IMR-90 (cell line): ENCODE measurements around the gene COX10. TPM values are rescaled to one million over a fixed set of nuclear protein-coding genes. Genes with fewer than 3 reads are reported as not detected.

Experiments used
- ATAC-seq: fragments of 200-7000 bp; cut with Tn5 transposase; 2 replicates; pipeline ENCODE4 v1.9.1; 2020; ENCODE audit warnings: low read depth, mild to moderate bottlenecking, moderate library complexity
- BruUV-seq: library from RNA; stranded (reverse); fragments of 400-500 nt; replicated peaks from 2 replicates; lab custom pipeline; 2021; lab: Mats Ljungman, UMichigan
- CTCF ChIA-PET: fragments of 300-600 bp; formaldehyde crosslinking; extraction: SDS; loops from one replicate; lab custom pipeline; 2021; ENCODE audit warnings: antibody characterized with exemption; lab: Yijun Ruan, JAX
- POLR2A ChIA-PET: fragments of 300-600 bp; sonication (Branson Sonifier 250); formaldehyde crosslinking; loops from one replicate; lab custom pipeline; 2022; ENCODE audit warnings: antibody characterized with exemption; ENCODE audit not compliant: unreplicated experiment; lab: Charles Lee
- DNase-seq: peaks from one replicate; pipeline ENCODE4 v3.0.0; 2013
- H2AFZ ChIP-seq: replicated peaks from 2 replicates; pipeline ENCODE3; 2013; ENCODE audit warnings: low read length, mild to moderate bottlenecking; ENCODE audit not compliant: poor library complexity
- H2AK5ac ChIP-seq: 2 replicates; pipeline ENCODE4 v1.6.1; 2013; ENCODE audit warnings: low read depth, low read length, inconsistent platforms
- H2AK9ac ChIP-seq: replicated peaks from 2 replicates; pipeline ENCODE3; 2013; ENCODE audit warnings: mild to moderate bottlenecking, low read depth, low read length, moderate library complexity; ENCODE audit not compliant: poor library complexity
- H2BK120ac ChIP-seq: 2 replicates; pipeline ENCODE4 v1.6.1; 2013; ENCODE audit warnings: low read depth, low read length, inconsistent platforms
- H2BK15ac ChIP-seq: 3 replicates; pipeline ENCODE4 v1.6.1; 2013; ENCODE audit warnings: low read depth, low read length, inconsistent platforms
- H2BK20ac ChIP-seq: 2 replicates; pipeline ENCODE4 v1.6.1; 2013; ENCODE audit warnings: low read depth, mild to moderate bottlenecking, inconsistent platforms, low read length, moderate library complexity
- H2BK5ac ChIP-seq: 2 replicates; pipeline ENCODE4 v1.6.1; 2013; ENCODE audit warnings: mild to moderate bottlenecking, low read depth, low read length, inconsistent platforms; ENCODE audit not compliant: poor library complexity, severe bottlenecking
- H3K14ac ChIP-seq: replicated peaks from 2 replicates; pipeline ENCODE4 v1.6.1; 2013; ENCODE audit warnings: low read depth, low read length, inconsistent platforms
- H3K18ac ChIP-seq: 2 replicates; pipeline ENCODE4 v1.6.1; 2013; ENCODE audit warnings: low read depth, low read length, control low read depth
- H3K23ac ChIP-seq: 2 replicates; pipeline ENCODE4 v1.6.1; 2013; ENCODE audit warnings: low read depth, low read length, inconsistent platforms
- H3K27ac ChIP-seq: 2 replicates; pipeline ENCODE4 v1.5.1; 2013; ENCODE audit warnings: mild to moderate bottlenecking, control low read depth, low read length; ENCODE audit not compliant: insufficient read depth
- H3K27me3 ChIP-seq: 2 replicates; pipeline ENCODE4 v1.6.1; 2013; ENCODE audit warnings: low read length; ENCODE audit not compliant: control insufficient read depth, insufficient read depth
- H3K36me3 ChIP-seq: 2 replicates; pipeline ENCODE4 v1.6.1; 2013; ENCODE audit warnings: low read length, mixed read lengths; ENCODE audit not compliant: control insufficient read depth, insufficient read depth
- H3K4ac ChIP-seq: 2 replicates; pipeline ENCODE4 v1.6.1; 2013; ENCODE audit warnings: low read depth, low read length, inconsistent platforms
- H3K4me1 ChIP-seq: 2 replicates; pipeline ENCODE4 v1.6.1; 2013; ENCODE audit warnings: low read length, mixed read lengths; ENCODE audit not compliant: control insufficient read depth, insufficient read depth
- H3K4me2 ChIP-seq: 2 replicates; pipeline ENCODE4 v1.6.1; 2013; ENCODE audit warnings: low read depth, mild to moderate bottlenecking, control low read depth, low read length, moderate library complexity
- H3K4me3 ChIP-seq: 2 replicates; pipeline ENCODE4 v1.5.1; 2013; ENCODE audit warnings: low read depth, mild to moderate bottlenecking, control low read depth, low read length, moderate library complexity; ENCODE audit not compliant: insufficient read depth
- H3K56ac ChIP-seq: 2 replicates; pipeline ENCODE4 v1.6.1; 2013; ENCODE audit warnings: low read length, inconsistent platforms; ENCODE audit not compliant: insufficient read depth; ENCODE audit errors: extremely low read depth
- H3K79me1 ChIP-seq, 2 experiments: 2 replicates each; pipeline ENCODE4 v1.6.1; 2013; ENCODE audit warnings: low read length in 2 of 2, inconsistent platforms in 1 of 2, low read depth in 1 of 2
- H3K9ac ChIP-seq: 2 replicates; pipeline ENCODE4 v1.6.1; 2013; ENCODE audit warnings: low read depth, low read length, control low read depth
- H3K9me1 ChIP-seq: 2 replicates; pipeline ENCODE4 v1.6.1; 2013; ENCODE audit warnings: low read length, inconsistent platforms; ENCODE audit not compliant: insufficient read depth
- H3K9me3 ChIP-seq: 2 replicates; pipeline ENCODE4 v1.6.1; 2013; ENCODE audit warnings: low read length; ENCODE audit not compliant: control insufficient read depth, insufficient read depth
- H4K20me1 ChIP-seq: 2 replicates; pipeline ENCODE4 v1.6.1; 2013; ENCODE audit warnings: low read length, inconsistent platforms; ENCODE audit not compliant: insufficient read depth
- H4K5ac ChIP-seq: 2 replicates; pipeline ENCODE4 v1.6.1; 2013; ENCODE audit warnings: mild to moderate bottlenecking, low read depth, low read length, control low read depth
- H4K8ac ChIP-seq, 2 experiments: 2 replicates each; pipeline ENCODE4 v1.6.1; 2013; ENCODE audit warnings: low read depth in 2 of 2, low read length in 2 of 2, control low read depth in 1 of 2, inconsistent platforms in 1 of 2
- H4K91ac ChIP-seq: 2 replicates; pipeline ENCODE4 v1.6.1; 2013; ENCODE audit warnings: low read depth, low read length, inconsistent platforms; ENCODE audit not compliant: insufficient read depth
- BHLHE40 ChIP-seq: fragments of 150-350 bp; IDR thresholded peaks from 2 replicates; pipeline ENCODE4 v1.6.1; 2016; ENCODE audit warnings: mild to moderate bottlenecking, low read depth, low read length
- CEBPB ChIP-seq: IDR thresholded peaks from 2 replicates; pipeline ENCODE4 v1.6.1; 2012; ENCODE audit warnings: low read depth, low read length, improper control_type of control experiment
- CTCF ChIP-seq: conservative IDR thresholded peaks from 2 replicates; pipeline ENCODE4 v1.5.1; 2012; ENCODE audit warnings: mild to moderate bottlenecking, low read depth, low read length, improper control_type of control experiment
- FOS ChIP-seq: fragments of 150-350 bp; IDR thresholded peaks from 2 replicates; pipeline ENCODE4 v1.6.1; 2016; ENCODE audit warnings: low read depth, low read length
- MAZ ChIP-seq: IDR thresholded peaks from 2 replicates; pipeline ENCODE4 v1.6.1; 2012; ENCODE audit warnings: low read depth, mild to moderate bottlenecking, low read length, improper control_type of control experiment, moderate library complexity, borderline replicate concordance
- MXI1 ChIP-seq: IDR thresholded peaks from 2 replicates; pipeline ENCODE4 v1.6.1; 2012; ENCODE audit warnings: low read depth, mild to moderate bottlenecking, low read length, moderate library complexity, borderline replicate concordance
- NFE2L2 ChIP-seq: fragments of 150-350 bp; IDR thresholded peaks from 2 replicates; pipeline ENCODE4 v1.6.1; 2016; ENCODE audit warnings: low read depth, mild to moderate bottlenecking, low read length
- RCOR1 ChIP-seq: IDR thresholded peaks from 2 replicates; pipeline ENCODE4 v1.6.1; 2012; ENCODE audit warnings: mild to moderate bottlenecking, low read length, improper control_type of control experiment; ENCODE audit not compliant: insufficient replicate concordance
- USF2 ChIP-seq: fragments of 150-350 bp; IDR thresholded peaks from 2 replicates; pipeline ENCODE4 v1.6.1; 2017; ENCODE audit warnings: mild to moderate bottlenecking, antibody characterized with exemption, low read length, low read depth
- WGBS, 2 experiments: methylation state at CpG; one replicate each; pipeline versions ENCODE4 v1.1.5 to v1.1.7; 2013; ENCODE audit warnings: missing lambda C conversion rate in 2 of 2; ENCODE audit not compliant: insufficient read length in 1 of 2; ENCODE audit errors: extremely low coverage in 2 of 2; 5-methylcytosine and 5-hydroxymethylcytosine counted together
- dilution Hi-C: fragments of 300-500 bp; cut with HindIII; formaldehyde crosslinking; loops from one replicate; pipeline ENCODE4 v1.14.3; 2018; ENCODE audit warnings: low sequenced_read_pairs; ENCODE audit not compliant: unreplicated experiment
- in situ Hi-C: fragments of 300-500 bp; cut with MboI; formaldehyde crosslinking; loops from 3 replicates; pipeline ENCODE4 v1.14.3; 2019; ENCODE audit warnings: low sequenced_read_pairs, inconsistent platforms, mixed read lengths
- intact Hi-C: fragments of 100-400 bp; cut with micrococcal nuclease; formaldehyde crosslinking; loops from 2 replicates; pipeline ENCODE4 v1.10.0; 2022
- polyA plus RNA-seq, 3 experiments: library from polyadenylated mRNA; depleted of rRNA; stranded (reverse); fragments of >200 nt; gene quantifications; 2 replicates each; pipeline ENCODE4 v1.2.3, GENCODE V29; 2012; ENCODE audit warnings: low replicate concordance in 1 of 3
- total RNA-seq: library from RNA; depleted of rRNA; stranded (reverse); fragments of >200 nt; gene quantifications from 2 replicates; pipeline ENCODE4 v1.2.3, GENCODE V29; 2012

COX10 gene
- total and polyA plus RNA-seq, 2 of the 4 experiments (the other 2 are of a cell fraction), result 15.4 to 16.1 TPM

- Histone ChIP-seq H3K79me1 (peaks cover 3% of the 10 kb centered on the region in 2 experiments; a peak in 2 of 4 replicates), H3K9me3 (peaks cover 14% of the 10 kb centered on the region), H3K4me3 (no peak overlapping the region), H2AK5ac (no peak overlapping the region), H3K14ac (no peak overlapping the region), H3K4me1 (no peaks in the 10 kb centered on the region), H4K91ac (no peak overlapping the region), H2BK20ac (no peak overlapping the region), H3K23ac (no peak overlapping the region), H4K8ac (no peak overlapping the region), H3K9me1 (no peaks in the 10 kb centered on the region), H3K27ac (no peak overlapping the region), H3K36me3 (no peaks in the 10 kb centered on the region), H4K5ac (no peak overlapping the region), H3K18ac (no peak overlapping the region), H2BK120ac (no peak overlapping the region), H3K4me2 (no peak overlapping the region), H4K20me1 (no peaks in the 10 kb centered on the region), H2BK5ac (no peak overlapping the region), H2AK9ac (no peak overlapping the region), H3K56ac (no peak overlapping the region), H3K9ac (no peak overlapping the region), H2AFZ (no peak overlapping the region), H2BK15ac (no peak overlapping the region), H3K27me3 (no peaks in the 10 kb centered on the region), H3K4ac (no peak overlapping the region)
- BruUV-seq, result no TSS peak
- POLR2A ChIA-PET, result no interaction called here
- intact Hi-C loops, result no loop called here
- dilution Hi-C loops, result no loop called here
- CTCF ChIA-PET, result no interaction called here
- in situ Hi-C loops, result no loop called here
- DNase-seq (no peak), ATAC-seq (no peak)
- WGBS, 2 experiments, result no CpG with 5 or more reads among the region's 2 CpGs
- TF ChIP-seq CEBPB (no peak), RCOR1 (no peak), CTCF (no peak), FOS (no peak), MXI1 (no peak), USF2 (no peak), BHLHE40 (no peak), NFE2L2 (no peak), MAZ (no peak)
Observed at GRCh38 chr17:14169287-14169686, 100.0 kb downstream of the COX10 start.
